ENCODE measurements around the gene GAB3. TPM values are rescaled to one million over a fixed set of nuclear protein-coding genes. Genes with fewer than 3 reads are reported as not detected.

Gene GAB3
- total and polyA plus RNA-seq, 9 of the 15 experiments (the other 6 are each of a cell fraction or from before 2014, with no cell fraction given), result 16.1 to 31.4 (median 20.2) TPM

GRCh38 chrX:154776753-154777152 lies 25.9 kb upstream of the GAB3 start (continued):
- 0 out of 4 replicates have a peak, but pooled peaks have one; percentile 20 to 27 for TF ChIP-seq BCLAF1 (IDR thresholded peaks at IDR 0.05; ENCODE audit: borderline replicate concordance in 1 of 2, control insufficient read depth in 1 of 2, low read depth in 2 of 2, low read length in 1 of 2)
- TF ChIP-seq TAF9B (IDR thresholded peaks at IDR 0.05; ENCODE audit: partially characterized antibody), result no peak

- CTCF ChIA-PET (ENCODE audit: low intra/inter-chr PET ratio), result no interaction called here
- TF ChIP-seq ZNF407 (IDR thresholded peaks at IDR 0.05; ENCODE audit: low read depth) (no peak), POLR2G (IDR thresholded peaks at IDR 0.05; ENCODE audit: low read depth, low read length) (0 out of 2 replicates have a peak, but pooled peaks have one; percentile 11), PRPF4 (IDR thresholded peaks at IDR 0.05; ENCODE audit: insufficient read depth, low read depth, low read length, poor library complexity, severe bottlenecking) (no peak), EGR1 (conservative IDR thresholded peaks at IDR 0.05) (peak; percentile 69)
These were observed 24.8 kb upstream of the GAB3 start for GRCh38 chrX:154775419-154776349.

More at GRCh38 chrX:154775419-154776349, 24.8 kb upstream of the GAB3 start:
- BruUV-seq (replicated peaks), result no TSS peak
- no peak overlapping the region for H3K4me2 ChIP-seq (ENCODE audit: insufficient read depth, low read length)
- no peaks in the 10 kb centered on the region for H3K9me1 ChIP-seq (ENCODE audit: control insufficient read depth, insufficient read depth, low read length)
- H2AFZ ChIP-seq (ENCODE audit: low read depth, low read length), result no peak overlapping the region
- POLR2A ChIA-PET, result interaction anchor here (0.7 to 8.2 kb wide), 15 partner anchors 9 to 252 kb away, joined by 3 to 94 read pairs (median 6); partner anchors contain the start of genes DKC1, FUNDC2, GAB3 and MPP1
- WGBS (ENCODE audit: insufficient coverage, low coverage, missing lambda C conversion rate), result 74% methylated on average over 12 of the region's 15 CpGs
- ATAC-seq (peak; percentile 70), FAIRE-seq (peak; percentile 55), DNase-seq (ENCODE audit: extremely low read depth in 1 of 4, low spot score in 3 of 4) (peak in 2 of 4 experiments; percentile 29 to 67)
- intact Hi-C loops (cut with micrococcal nuclease), result loop anchor here (2.0 kb wide), 1 partner anchor 65 kb away; no protein-coding TSS in a partner anchor
- H3K9me3 ChIP-seq (replicated peaks; ENCODE audit: control insufficient read depth, insufficient read depth, low read depth, low read length), result no peaks in the 10 kb centered on the region
- 0 out of 3 replicates have a peak overlapping the region, but pooled peaks have one; percentile 48 for H3K27ac ChIP-seq (ENCODE audit: extremely low read depth, low read depth, low read length)
- peaks cover 90% of the 10 kb centered on the region for H3K36me3 ChIP-seq (ENCODE audit: control insufficient read depth, insufficient read depth, low read length)
- peaks cover 0 to 12% of the 10 kb centered on the region in 2 experiments; a peak in 3 of 5 replicates for H3K4me1 ChIP-seq (replicated peaks in 1 of 2; ENCODE audit: control insufficient read depth in 2 of 2, insufficient read depth in 2 of 2, low read length in 2 of 2)
- in situ Hi-C loops (cut with MboI), result no loop called here
- no peaks in the 10 kb centered on the region for H3K27me3 ChIP-seq (ENCODE audit: control insufficient read depth in 2 of 2, insufficient read depth in 2 of 2, low read length in 2 of 2)
- H4K20me1 ChIP-seq (replicated peaks; ENCODE audit: control insufficient read depth, insufficient read depth, low read length), result peaks cover 27% of the 10 kb centered on the region
- peaks cover 29% of the 10 kb centered on the region for H3K79me2 ChIP-seq (ENCODE audit: control insufficient read depth, insufficient read depth, low read length)
- no peak overlapping the region for H3K4me3 ChIP-seq
- no peak overlapping the region for H3K9ac ChIP-seq (ENCODE audit: insufficient read depth in 1 of 2, low read depth in 2 of 2, low read length in 2 of 2)

Data from K562 (cell line).